WTC11 (cell line): ENCODE results near the gene IFT122. TPM values are rescaled to one million over a fixed set of nuclear protein-coding genes. Genes with fewer than 3 reads are reported as not detected.

ENCODE experiments used
- ATAC-seq: fragments of 200-7000 bp; cut with Tn5 transposase; 2 replicates; pipeline ENCODE4 v1.10.0; 2021; ENCODE audit warnings: mild to moderate bottlenecking, moderate library complexity
- CTCF ChIA-PET: fragments of 300-600 bp; sonication (Branson Sonifier 250); formaldehyde crosslinking; loops from one replicate; lab custom pipeline; 2021; ENCODE audit warnings: antibody characterized with exemption; lab: Charles Lee
- POLR2A ChIA-PET: fragments of 350-600 bp; sonication (Branson Sonifier 250); formaldehyde crosslinking; loops from one replicate; lab custom pipeline; 2021; ENCODE audit warnings: antibody characterized with exemption; lab: Charles Lee
- DNase-seq: peaks from one replicate; pipeline ENCODE4 v3.0.0; 2021; ENCODE audit warnings: low spot score
- H3K27ac Mint-ChIP-seq: 2 replicates; pipeline ENCODE4 v1.8.0; 2021; ENCODE audit warnings: mixed read lengths
- H3K27me3 Mint-ChIP-seq: 2 replicates; pipeline ENCODE4 v1.8.0; 2021; ENCODE audit warnings: low read depth, mild to moderate bottlenecking, moderate library complexity, mixed read lengths
- H3K36me3 Mint-ChIP-seq: 2 replicates; pipeline ENCODE4 v1.8.0; 2021; ENCODE audit warnings: mixed read lengths
- H3K4me1 Mint-ChIP-seq: 2 replicates; pipeline ENCODE4 v1.8.0; 2022; ENCODE audit warnings: mixed read lengths
- H3K4me3 Mint-ChIP-seq: 2 replicates; pipeline ENCODE4 v1.8.0; 2021; ENCODE audit warnings: mild to moderate bottlenecking, moderate library complexity, mixed read lengths
- H3K9me3 Mint-ChIP-seq: 2 replicates; pipeline ENCODE4 v1.8.0; 2021; ENCODE audit warnings: mixed read lengths
- ARID4B ChIP-seq: sonication (generic); formaldehyde crosslinking; IDR thresholded peaks from 2 replicates; pipeline ENCODE4 v1.8.0; 2023; ENCODE audit warnings: missing genetic modification reagents, mild to moderate bottlenecking, borderline replicate concordance
- ATF2 ChIP-seq: sonication (generic); formaldehyde crosslinking; IDR thresholded peaks from 2 replicates; pipeline ENCODE4 v1.8.1; 2022; ENCODE audit warnings: low read depth, missing genetic modification reagents, borderline replicate concordance
- ATF3 ChIP-seq: sonication (generic); formaldehyde crosslinking; conservative IDR thresholded peaks from 2 replicates; pipeline ENCODE4 v1.8.1; 2022; ENCODE audit warnings: mild to moderate bottlenecking, missing genetic modification reagents
- E2F1 ChIP-seq: sonication (generic); formaldehyde crosslinking; IDR thresholded peaks from 2 replicates; pipeline ENCODE4 v1.8.0; 2022; ENCODE audit warnings: mild to moderate bottlenecking, missing genetic modification reagents
- ELF4 ChIP-seq: sonication (generic); formaldehyde crosslinking; IDR thresholded peaks from 2 replicates; pipeline ENCODE4 v1.8.1; 2022; ENCODE audit warnings: low read depth, mild to moderate bottlenecking, moderate library complexity, missing genetic modification reagents
- IRF2 ChIP-seq: sonication (generic); formaldehyde crosslinking; IDR thresholded peaks from 2 replicates; pipeline ENCODE4 v1.8.0; 2022; ENCODE audit warnings: low read depth, missing genetic modification reagents, borderline replicate concordance
- JUN ChIP-seq: sonication (generic); formaldehyde crosslinking; IDR thresholded peaks from 2 replicates; pipeline ENCODE4 v1.8.0; 2023; ENCODE audit warnings: mild to moderate bottlenecking, missing genetic modification reagents
- NFYB ChIP-seq: sonication (generic); formaldehyde crosslinking; conservative IDR thresholded peaks from 2 replicates; pipeline ENCODE4 v1.8.0; 2022; ENCODE audit warnings: low read depth, missing genetic modification reagents
- TCF7 ChIP-seq: sonication (generic); formaldehyde crosslinking; IDR thresholded peaks from 2 replicates; pipeline ENCODE4 v1.8.0; 2022; ENCODE audit warnings: mild to moderate bottlenecking, low read depth, missing genetic modification reagents, moderate library complexity
- TP53 ChIP-seq: sonication (generic); formaldehyde crosslinking; IDR thresholded peaks from 2 replicates; pipeline ENCODE4 v1.8.1; 2023; ENCODE audit warnings: mild to moderate bottlenecking, missing genetic modification reagents
- USF2 ChIP-seq: sonication (generic); formaldehyde crosslinking; IDR thresholded peaks from 2 replicates; pipeline ENCODE4 v1.8.1; 2023; ENCODE audit warnings: mild to moderate bottlenecking, missing genetic modification reagents, moderate library complexity
- ZBTB43 ChIP-seq: sonication (generic); formaldehyde crosslinking; IDR thresholded peaks from 2 replicates; pipeline ENCODE4 v1.8.1; 2023; ENCODE audit warnings: mild to moderate bottlenecking, missing genetic modification reagents
- ZMAT4 ChIP-seq: fragments of 250-450 bp; sonication (Bioruptor Pico); IDR thresholded peaks from 2 replicates; pipeline ENCODE4 v1.9.0; 2021; ENCODE audit warnings: mild to moderate bottlenecking
- ZNF416 ChIP-seq: fragments of 250-450 bp; sonication (Bioruptor Pico); IDR thresholded peaks from 2 replicates; pipeline ENCODE4 v1.9.0; 2021; ENCODE audit warnings: mild to moderate bottlenecking, inconsistent platforms
- ZNF423 ChIP-seq: fragments of 250-450 bp; sonication (Bioruptor Pico); IDR thresholded peaks from 2 replicates; pipeline ENCODE4 v2.1.2; 2022; ENCODE audit warnings: mild to moderate bottlenecking, moderate library complexity
- ZNF532 ChIP-seq: fragments of 250-450 bp; sonication (Bioruptor Pico); IDR thresholded peaks from 2 replicates; pipeline ENCODE4 v1.9.0; 2021; ENCODE audit warnings: mild to moderate bottlenecking, borderline replicate concordance
- ZSCAN18 ChIP-seq: fragments of 250-450 bp; sonication (Bioruptor Pico); IDR thresholded peaks from 2 replicates; pipeline ENCODE4 v2.1.2; 2022; ENCODE audit warnings: mild to moderate bottlenecking, moderate library complexity
- total RNA-seq: library from RNA; stranded (reverse); gene quantifications from 3 replicates; pipeline ENCODE4 v1.2.3, GENCODE V29; 2021

The IFT122 gene
- total RNA-seq, 1 experiment from 2014 or later, result 22.8 TPM

GRCh38 chr3:129530251-129530791, 90.3 kb downstream of the IFT122 start:
- no peaks in the 10 kb centered on the region for H3K36me3 Mint-ChIP-seq
- POLR2A ChIA-PET, result interaction anchor here (1.3 kb wide), 1 partner anchor 9 kb away, joined by 3 read pairs; no protein-coding TSS in a partner anchor
- no peaks in the 10 kb centered on the region for H3K9me3 Mint-ChIP-seq
- peak; percentile 36 for DNase-seq
- CTCF ChIA-PET, result interaction anchor here (0.9 to 1.5 kb wide), 5 partner anchors 11 to 98 kb away, joined by 3 to 7 read pairs (median 4); no protein-coding TSS in a partner anchor
- H3K27ac Mint-ChIP-seq, result no peak overlapping the region
- TF ChIP-seq IRF2 (CRISPR knock-in tag) (no peak), USF2 (no peak), ATF3 (CRISPR knock-in tag) (no peak), ZBTB43 (CRISPR knock-in tag) (no peak), ZNF423 (no peak), ZSCAN18 (CRISPR knock-in tag) (no peak), JUN (CRISPR knock-in tag) (no peak), ZNF532 (CRISPR knock-in tag) (no peak), ARID4B (no peak), NFYB (no peak)
- ATAC-seq, result peak; percentile 67
- no peaks in the 10 kb centered on the region for H3K27me3 Mint-ChIP-seq
- H3K4me1 Mint-ChIP-seq, result peaks cover 36% of the 10 kb centered on the region
- H3K4me3 Mint-ChIP-seq, result no peak overlapping the region

- ChIA-PET CTCF (interaction anchor here (0.9 to 1.5 kb wide), 5 partner anchors 11 to 97 kb away, joined by 3 to 7 read pairs (median 4); no protein-coding TSS in a partner anchor), POLR2A (interaction anchor here (1.3 kb wide), 1 partner anchor 8 kb away, joined by 3 read pairs; no protein-coding TSS in a partner anchor)
- Mint-ChIP-seq H3K27me3 (no peaks in the 10 kb centered on the region), H3K36me3 (no peaks in the 10 kb centered on the region), H3K27ac (no peak overlapping the region), H3K4me3 (no peak overlapping the region), H3K4me1 (peaks cover 36% of the 10 kb centered on the region), H3K9me3 (no peaks in the 10 kb centered on the region)
- DNase-seq (no peak), ATAC-seq (no peak)
- TF ChIP-seq ATF2 (CRISPR knock-in tag) (no peak), TCF7 (CRISPR knock-in tag) (no peak), ZNF416 (CRISPR knock-in tag) (no peak), E2F1 (no peak), IRF2 (CRISPR knock-in tag) (no peak), ZMAT4 (no peak), TP53 (CRISPR knock-in tag) (no peak), ELF4 (no peak)
Observed at GRCh38 chr3:129530821-129531220, 90.8 kb downstream of the IFT122 start.
